Pancreas (tissue), 10 donors: ENCODE results near the gene FDPS. TPM values are rescaled to one million over a fixed set of nuclear protein-coding genes. Genes with fewer than 3 reads are reported as not detected.

Source experiments
- ATAC-seq, 4 donors: fragments of 200-7000 bp; cut with Tn5 transposase; one replicate each; pipeline versions ENCODE4 v1.8.0 to v1.9.1; 2020; ENCODE audit warnings: mild to moderate bottlenecking in 4 of 4, moderate library complexity in 4 of 4
- DNase-seq, 6 donors: peaks; one replicate each; pipeline ENCODE4 v3.0.0-alpha.2; 2020
- FAIRE-seq: peaks from 2 replicates; lab custom pipeline; 2012; peaks lifted over from hg19 to GRCh38; lab: Jason Lieb, UNC
- H3K27ac ChIP-seq, 4 donors: fragments of 200-600 bp; sonication (generic); 1 replicate in 3 of 4; 2 replicates in 1 of 4; pipeline versions ENCODE4 v1.5.0 to v1.8.0; 2020
- H3K27me3 ChIP-seq, 4 donors: fragments of 200-600 bp; one replicate each; pipeline ENCODE4 v1.8.0; 2021
- H3K36me3 ChIP-seq, 3 donors: fragments of 200-600 bp; sonication (generic) in 1 of 3; one replicate each; pipeline versions ENCODE4 v1.5.0 to v1.8.0; 2020 to 2021
- H3K4me1 ChIP-seq, 3 donors: fragments of 200-600 bp; one replicate each; pipeline ENCODE4 v1.8.0; 2021
- H3K4me3 ChIP-seq, 4 donors: fragments of 200-600 bp; sonication (generic) in 2 of 4; one replicate each; pipeline versions ENCODE4 v1.5.0 to v1.8.0; 2020 to 2021
- H3K9me3 ChIP-seq, 4 donors: fragments of 200-600 bp; one replicate each; pipeline ENCODE4 v1.8.0; 2021
- CTCF ChIP-seq, 4 donors: fragments of 200-600 bp; sonication (generic) in 3 of 4; IDR thresholded peaks; one replicate each; pipeline versions ENCODE4 v1.5.0 to v1.8.0; 2021; ENCODE audit warnings: antibody characterized with exemption in 4 of 4
- WGBS, 2 donors: extraction: QIAGEN DNeasy Blood & Tissue Kit; methylation state at CpG; one replicate each; pipeline ENCODE4 v1.1.7; 2013; 5-methylcytosine and 5-hydroxymethylcytosine counted together
- intact Hi-C, 3 donors: fragments of 100-400 bp; cut with DNase I; formaldehyde crosslinking; loops; one replicate each; pipeline versions ENCODE4 v1.11.1 to v1.14.2; 2022
- polyA plus RNA-seq, 2 donors: library from polyadenylated mRNA; stranded (reverse); fragments of 200-250 nt; gene quantifications; one replicate each; pipeline ENCODE4 v1.2.3, GENCODE V29; 2013
- total RNA-seq, 6 donors: library from RNA; stranded (reverse); fragmentation: NEBNext Ultra II Directional in 4 of 6; extraction: Animal tissue kit (Norgen Biotek cat#: 25700) in 4 of 6; gene quantifications; one replicate each; pipeline versions ENCODE4 v1.2.1 to v1.2.4, GENCODE V29; 2021 to 2023
- donor health status: healthy with polysubstance abuse.
- donor health status: DM: no; HTN: no; CAD: no; lungs with moderate emphysema.
- donor health status: DM: no; HTN: no; CAD: no.
- donor health status: control.
- donor health status: control.
- donor health status: Bipolar disorder and iron deficiency.
- donor health status: DM: yes; HTN: yes; CAD: no.
- donor health status: DM: no; HTN: no; CAD: no.
- donor health status: DM: no; HTN: no; CAD: no.
- donor health status: DM: yes; HTN: yes; CAD: no.

FDPS gene
- total and polyA plus RNA-seq, 8 donors, result 48.7 to 151 (median 70.7) TPM

GRCh38 chr1:155272466-155273342 is 36.0 kb upstream of the FDPS start:
- TF ChIP-seq CTCF (IDR thresholded peaks at IDR 0.05), result no peak
- ATAC-seq (peak; percentile 16 to 48 (median 37)), FAIRE-seq (no peak), DNase-seq (no peak)
- Histone ChIP-seq H3K9me3 (no peaks in the 10 kb centered on the region), H3K27me3 (no peaks in the 10 kb centered on the region), H3K27ac (peak overlapping the region; percentile 76 to 93 (median 84)), H3K36me3 (peaks cover 7 to 31% (median 18%) of the 10 kb centered on the region in 3 donors), H3K4me1 (peaks cover 0 to 12% (median 3%) of the 10 kb centered on the region in 3 donors), H3K4me3 (peak overlapping the region; percentile 63 to 74 (median 67))
- 3 to 5% methylated on average over 42 to 44 of the region's 44 CpGs for WGBS, 2 donors
- intact Hi-C loops, result no loop called here

- FAIRE-seq, result no peak
- intact Hi-C loops, result no loop called here
- TF ChIP-seq CTCF (IDR thresholded peaks at IDR 0.05), result no peak
- peaks cover 7 to 22% (median 11%) of the 10 kb centered on the region in 3 donors for H3K36me3 ChIP-seq
- WGBS, 2 donors, result 10 to 12% methylated on average over 49 to 61 of the region's 61 CpGs
- no peaks in the 10 kb centered on the region for H3K27me3 ChIP-seq
- H3K9me3 ChIP-seq, result no peaks in the 10 kb centered on the region
- H3K4me3 ChIP-seq, result peak within 1 kb of the TSS; percentile 63 to 74 (median 67)
- peaks cover 0 to 12% (median 3%) of the 10 kb centered on the region in 3 donors for H3K4me1 ChIP-seq
- peak within 1 kb of the TSS; percentile 76 to 93 (median 84) for H3K27ac ChIP-seq
- ATAC-seq, result peak; percentile 85 to 92 (median 88)
- peak; percentile 94 to 99 (median 96) for DNase-seq
These were observed 35.1 kb upstream of the FDPS start, which contains the start of gene CLK2 for GRCh38 chr1:155273343-155274245. Gene CLK2, minus strand, starts transcription at chr1:155273504. Its CDS starts 2,527 bp downstream, at chr1:155270977.

GRCh38 chr1:155277070-155277901 is 31.4 kb upstream of the FDPS start, which contains the start of gene HCN3:
Gene HCN3, plus strand, starts transcription at chr1:155277463. Its CDS starts 128 bp downstream, at chr1:155277591.
- FAIRE-seq (no peak), DNase-seq (peak; percentile 96 to 99 (median 98))
- TF ChIP-seq CTCF (IDR thresholded peaks at IDR 0.05), result peak; percentile 45 to 56 (median 54)

More at GRCh38 chr1:155277070-155277901, 31.4 kb upstream of the FDPS start, which contains the start of gene HCN3:
- Histone ChIP-seq H3K9me3 (no peaks in the 10 kb centered on the region), H3K4me3 (peak within 1 kb of the TSS; percentile 52 to 91 (median 80)), H3K4me1 (peaks cover 0 to 3% (median 3%) of the 10 kb centered on the region in 3 donors), H3K36me3 (no peaks in the 10 kb centered on the region), H3K27ac (peak within 1 kb of the TSS; percentile 28 to 55 (median 48)), H3K27me3 (no peaks in the 10 kb centered on the region)
- intact Hi-C loops, result loop anchor here in 1 of 3 donors (5.0 kb wide), 1 partner anchor 35 kb away; no protein-coding TSS in a partner anchor
- ATAC-seq, result peak; percentile 75 to 87 (median 86)
- WGBS, 2 donors, result 1% methylated on average over 58 to 68 of the region's 68 CpGs
